ENCODE results near the gene ARHGAP6.
"Not testable (repeated sequence)": the region's sequence is repeated elsewhere in the genome, so short reads cannot be mapped to it uniquely, and the experiment has no call there.

The ARHGAP6 gene

DNA sequence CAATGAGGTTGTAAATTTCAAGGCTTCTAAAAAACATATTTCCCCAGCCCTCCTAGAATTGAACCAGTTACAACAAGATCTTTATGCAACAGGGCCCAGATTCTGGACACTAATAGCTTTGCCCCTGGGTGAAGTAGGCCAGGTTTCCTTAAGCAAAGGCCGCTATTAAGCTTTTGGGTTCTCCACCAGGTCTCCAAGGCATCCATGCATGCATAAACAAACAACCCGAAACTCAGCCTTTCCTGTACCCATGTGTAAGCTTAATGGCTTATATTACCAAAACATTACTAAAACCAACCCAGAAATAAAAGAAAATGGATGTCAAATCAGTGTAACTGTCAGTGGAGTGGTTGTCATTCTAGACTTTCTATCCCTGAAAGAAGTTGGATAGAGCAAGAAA, 137.1 kb downstream of the ARHGAP6 start:
- Histone ChIP-seq H3K9ac (ENCODE audit: insufficient read length, low read depth) (no peak overlapping the region), H3K4me1 (ENCODE audit: insufficient read depth, insufficient read length) (no peaks in the 10 kb centered on the region), H3K9me3 (ENCODE audit: insufficient read depth, low read length) (no peaks in the 10 kb centered on the region), H3K27me3 (ENCODE audit: insufficient read depth, insufficient read length) (no peaks in the 10 kb centered on the region), H3K36me3 (ENCODE audit: insufficient read depth, insufficient read length, low read length) (no peaks in the 10 kb centered on the region), H3K4me3 (ENCODE audit: insufficient read length, low read depth) (no peak overlapping the region)
- DNase-seq (ENCODE audit: low read depth, low spot score), result no peak
- TF ChIP-seq SUZ12 (IDR thresholded peaks at IDR 0.05; ENCODE audit: extremely low read depth, insufficient read depth, insufficient read length), result no peak

DNA sequence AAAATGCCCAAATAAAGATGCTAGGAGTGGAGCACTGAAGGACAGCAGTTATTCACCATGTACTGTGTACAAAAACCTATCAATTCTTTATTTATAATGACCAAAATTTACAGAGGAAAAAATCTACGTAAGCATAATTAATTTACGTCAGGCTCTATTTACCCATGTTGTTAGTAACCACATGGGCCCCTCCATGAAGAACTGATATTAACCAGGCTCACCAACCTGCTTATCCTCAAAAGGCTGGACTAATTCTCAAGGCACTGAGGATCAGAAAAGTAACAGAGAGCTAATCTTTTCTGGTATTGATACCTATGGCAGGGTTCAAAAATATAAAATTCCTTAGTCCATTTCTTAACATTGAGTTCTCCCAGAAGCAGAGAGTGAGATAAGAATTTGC, 140.0 kb downstream of the ARHGAP6 start:
- Histone ChIP-seq H3K4me3 (ENCODE audit: insufficient read length, low read depth) (no peak overlapping the region), H3K27me3 (ENCODE audit: insufficient read depth, insufficient read length) (no peaks in the 10 kb centered on the region), H3K9me3 (ENCODE audit: insufficient read depth, low read length) (no peaks in the 10 kb centered on the region), H3K9ac (ENCODE audit: insufficient read length, low read depth) (no peak overlapping the region), H3K36me3 (ENCODE audit: insufficient read depth, insufficient read length, low read length) (no peaks in the 10 kb centered on the region), H3K4me1 (ENCODE audit: insufficient read depth, insufficient read length) (no peaks in the 10 kb centered on the region)
- TF ChIP-seq YY1 (IDR thresholded peaks at IDR 0.05; ENCODE audit: insufficient read depth, insufficient read length), result no peak
- DNase-seq (ENCODE audit: low read depth, low spot score), result no peak

DNA sequence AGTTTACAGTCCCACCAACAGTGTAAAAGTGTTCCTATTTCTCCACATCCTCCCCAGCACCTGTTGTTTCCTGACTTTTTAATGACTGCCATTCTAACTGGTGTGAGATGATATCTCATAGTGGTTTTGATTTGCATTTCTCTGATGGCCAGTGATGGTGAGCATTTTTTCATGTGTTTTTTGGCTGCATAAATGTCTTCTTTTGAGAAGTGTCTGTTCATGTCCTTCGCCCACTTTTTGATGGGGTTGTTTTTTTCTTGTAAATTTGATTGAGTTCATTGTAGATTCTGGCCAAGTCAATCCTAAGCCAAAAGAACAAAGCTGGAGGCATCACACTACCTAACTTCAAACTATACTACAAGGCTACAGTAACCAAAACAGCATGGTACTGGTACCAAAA, 146.5 kb downstream of the ARHGAP6 start:
- H3K9ac ChIP-seq (ENCODE audit: insufficient read length, low read depth); DNase-seq (ENCODE audit: low read depth, low spot score); H3K4me1 ChIP-seq (ENCODE audit: insufficient read depth, insufficient read length); H3K36me3 ChIP-seq (ENCODE audit: insufficient read depth, insufficient read length, low read length); H3K27me3 ChIP-seq (ENCODE audit: insufficient read depth, insufficient read length); H3K9me3 ChIP-seq (ENCODE audit: insufficient read depth, low read length); H3K4me3 ChIP-seq (ENCODE audit: insufficient read length, low read depth): not testable (repeated sequence)

GRCh38 chrX:11509786-11510185, 155.9 kb downstream of the ARHGAP6 start:
- Histone ChIP-seq H3K9ac (ENCODE audit: insufficient read length, low read depth) (no peak overlapping the region), H3K9me3 (ENCODE audit: insufficient read depth, low read length) (no peaks in the 10 kb centered on the region), H3K4me1 (ENCODE audit: insufficient read depth, insufficient read length) (no peaks in the 10 kb centered on the region), H3K27me3 (ENCODE audit: insufficient read depth, insufficient read length) (no peaks in the 10 kb centered on the region), H3K36me3 (ENCODE audit: insufficient read depth, insufficient read length, low read length) (no peaks in the 10 kb centered on the region), H3K4me3 (ENCODE audit: insufficient read length, low read depth) (no peak overlapping the region)
- TF ChIP-seq SUZ12 (IDR thresholded peaks at IDR 0.05; ENCODE audit: extremely low read depth, insufficient read depth, insufficient read length) (no peak), YY1 (IDR thresholded peaks at IDR 0.05; ENCODE audit: insufficient read depth, insufficient read length) (no peak), ZNF274 (IDR thresholded peaks at IDR 0.05; ENCODE audit: low read depth, low read length) (no peak)
- DNase-seq (ENCODE audit: low read depth, low spot score), result no peak

DNA sequence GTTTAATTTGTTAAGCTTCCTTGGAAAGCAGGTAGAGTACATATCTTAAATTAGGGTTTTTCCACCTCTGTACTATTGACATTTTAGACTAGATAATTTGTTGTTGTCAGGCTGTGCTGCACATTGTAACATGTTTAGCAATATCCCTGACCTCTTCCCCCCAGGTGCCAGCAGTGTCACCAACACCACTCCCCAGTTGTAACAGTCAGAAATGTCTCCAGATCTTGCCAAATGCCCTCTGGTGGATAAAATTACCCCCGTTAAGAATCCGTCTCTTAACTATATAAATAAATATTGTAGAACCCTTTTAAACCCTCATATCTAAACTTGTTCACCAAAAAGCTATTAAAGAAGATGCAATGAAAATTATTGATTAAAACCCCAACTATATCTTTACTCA, 161.5 kb downstream of the ARHGAP6 start:
- no peak overlapping the region for H3K4me3 ChIP-seq (ENCODE audit: insufficient read length, low read depth)
- H3K9ac ChIP-seq (ENCODE audit: insufficient read length, low read depth), result no peak overlapping the region
- no peaks in the 10 kb centered on the region for H3K27me3 ChIP-seq (ENCODE audit: insufficient read depth, insufficient read length)
- TF ChIP-seq ZNF274 (IDR thresholded peaks at IDR 0.05; ENCODE audit: low read depth, low read length) (no peak), YY1 (IDR thresholded peaks at IDR 0.05; ENCODE audit: insufficient read depth, insufficient read length) (no peak), SUZ12 (IDR thresholded peaks at IDR 0.05; ENCODE audit: extremely low read depth, insufficient read depth, insufficient read length) (no peak)
- no peaks in the 10 kb centered on the region for H3K9me3 ChIP-seq (ENCODE audit: insufficient read depth, low read length)
- no peaks in the 10 kb centered on the region for H3K36me3 ChIP-seq (ENCODE audit: insufficient read depth, insufficient read length, low read length)
- DNase-seq (ENCODE audit: low read depth, low spot score), result no peak
- H3K4me1 ChIP-seq (ENCODE audit: insufficient read depth, insufficient read length), result no peaks in the 10 kb centered on the region

DNA sequence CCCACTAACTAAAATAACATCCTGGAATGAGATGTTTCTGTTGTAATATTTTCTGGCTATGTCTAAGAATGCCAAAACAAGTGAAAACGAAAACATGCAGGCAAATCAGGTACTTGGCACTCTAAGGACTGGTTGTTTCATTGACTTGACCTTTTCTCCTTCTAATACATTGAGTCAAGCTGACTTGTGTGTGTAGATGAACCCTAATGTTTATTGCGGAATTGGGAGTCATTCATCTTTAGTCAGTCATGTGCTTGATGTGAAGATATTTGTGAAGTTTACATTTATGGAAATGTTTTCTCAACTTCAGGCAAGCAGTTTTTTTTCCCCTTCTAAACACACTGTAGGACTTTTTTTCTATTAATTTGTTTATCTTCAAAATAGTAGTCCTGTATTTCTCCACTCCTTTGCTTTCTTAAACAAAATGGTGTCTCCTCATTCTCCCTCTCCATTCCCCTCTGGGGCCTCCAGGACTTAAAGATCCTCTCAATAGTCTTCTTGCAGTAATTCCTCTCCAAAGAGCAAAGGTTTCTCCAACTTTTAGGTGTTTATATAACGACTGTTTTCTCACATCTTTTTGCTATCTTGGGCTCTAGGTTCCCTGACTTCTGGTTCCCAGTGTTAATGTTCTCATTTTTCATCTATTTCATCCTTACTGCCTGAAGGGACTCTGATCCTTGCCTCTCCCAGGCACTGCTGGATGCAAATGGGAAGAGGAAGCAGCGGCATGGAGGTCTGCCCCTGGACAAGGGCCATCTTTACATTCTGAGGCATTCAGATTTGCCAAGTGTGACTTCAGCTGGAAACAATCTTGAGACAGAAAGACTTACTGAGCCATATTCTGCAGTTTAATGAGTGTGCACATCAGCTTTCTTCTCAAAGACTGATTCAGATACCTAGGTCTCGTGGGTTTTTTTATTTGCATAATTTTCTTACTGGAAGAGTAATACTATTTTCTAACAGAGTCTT, 166.4 kb downstream of the ARHGAP6 start:
- TF ChIP-seq SUZ12 (IDR thresholded peaks at IDR 0.05; ENCODE audit: extremely low read depth, insufficient read depth, insufficient read length), result no peak
- TF ChIP-seq YY1 (IDR thresholded peaks at IDR 0.05; ENCODE audit: insufficient read depth, insufficient read length), result no peak
- TF ChIP-seq ZNF274 (IDR thresholded peaks at IDR 0.05; ENCODE audit: low read depth, low read length), result no peak
- H3K4me1 ChIP-seq (ENCODE audit: insufficient read depth, insufficient read length), result no peaks in the 10 kb centered on the region
- H3K9me3 ChIP-seq (ENCODE audit: insufficient read depth, low read length), result no peaks in the 10 kb centered on the region
- no peaks in the 10 kb centered on the region for H3K27me3 ChIP-seq (ENCODE audit: insufficient read depth, insufficient read length)
- DNase-seq (ENCODE audit: low read depth, low spot score), result no peak
- no peaks in the 10 kb centered on the region for H3K36me3 ChIP-seq (ENCODE audit: insufficient read depth, insufficient read length, low read length)
- no peak overlapping the region for H3K9ac ChIP-seq (ENCODE audit: insufficient read length, low read depth)
- no peak overlapping the region for H3K4me3 ChIP-seq (ENCODE audit: insufficient read length, low read depth)

GRCh38 chrX:11491375-11491774, 174.3 kb downstream of the ARHGAP6 start:
- not testable (repeated sequence) for H3K9me3 ChIP-seq (ENCODE audit: insufficient read depth, low read length); H3K4me3 ChIP-seq (ENCODE audit: insufficient read length, low read depth); H3K9ac ChIP-seq (ENCODE audit: insufficient read length, low read depth); DNase-seq (ENCODE audit: low read depth, low spot score); H3K27me3 ChIP-seq (ENCODE audit: insufficient read depth, insufficient read length); H3K4me1 ChIP-seq (ENCODE audit: insufficient read depth, insufficient read length); H3K36me3 ChIP-seq (ENCODE audit: insufficient read depth, insufficient read length, low read length)

DNA sequence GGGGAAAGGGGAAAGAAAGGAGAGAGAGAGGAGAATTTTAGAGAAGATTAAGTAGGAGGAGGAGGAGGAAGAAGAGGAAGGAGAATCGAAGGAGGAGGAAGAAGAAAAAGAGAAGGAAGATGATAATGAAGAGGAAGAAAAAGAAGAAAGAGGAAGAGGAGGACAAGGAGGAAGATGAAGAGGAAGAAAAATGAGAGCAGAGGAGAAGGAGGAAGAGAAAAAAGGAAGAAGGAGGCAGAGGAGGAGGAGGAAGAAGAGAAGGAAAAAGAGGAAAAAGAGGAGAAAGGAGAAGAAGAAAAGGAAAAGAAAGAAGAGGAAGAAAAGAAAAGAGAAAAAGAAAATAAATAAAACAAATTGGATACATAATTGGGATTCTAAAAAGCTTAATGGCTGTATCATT, 181.4 kb downstream of the ARHGAP6 start:
- Histone ChIP-seq H3K27me3 (ENCODE audit: insufficient read depth, insufficient read length) (no peaks in the 10 kb centered on the region), H3K9me3 (ENCODE audit: insufficient read depth, low read length) (no peaks in the 10 kb centered on the region)
- TF ChIP-seq YY1 (IDR thresholded peaks at IDR 0.05; ENCODE audit: insufficient read depth, insufficient read length), result no peak

More for the DNA sequence above, 181.4 kb downstream of the ARHGAP6 start:
- DNase-seq (ENCODE audit: low read depth, low spot score), result no peak
- Histone ChIP-seq H3K9ac (ENCODE audit: insufficient read length, low read depth) (no peak overlapping the region), H3K36me3 (ENCODE audit: insufficient read depth, insufficient read length, low read length) (no peaks in the 10 kb centered on the region), H3K4me1 (ENCODE audit: insufficient read depth, insufficient read length) (no peaks in the 10 kb centered on the region), H3K4me3 (ENCODE audit: insufficient read length, low read depth) (no peak overlapping the region)
